Measurements from ENCODE around the gene TMEM126A. TPM values are rescaled to one million over a fixed set of nuclear protein-coding genes. Genes with fewer than 3 reads are reported as not detected.

The TMEM126A gene
- total and polyA plus RNA-seq, 2 experiments from 2014 or later = 24.7 to 71.1 TPM

GRCh38 chr11:85673393-85673792, 25.6 kb downstream of the TMEM126A start:
- H3K79me2 ChIP-seq (replicated peaks; ENCODE audit: insufficient read depth) = no peaks in the 10 kb centered on the region
- H4K20me1 ChIP-seq (replicated peaks; ENCODE audit: insufficient read depth) = no peaks in the 10 kb centered on the region
- TF ChIP-seq JUNB (IDR thresholded peaks at IDR 0.05; ENCODE audit: unreplicated experiment) (no peak), EZH2 (IDR thresholded peaks at IDR 0.05; ENCODE audit: low read depth, unreplicated experiment) (no peak), ZNF462 (CRISPR knock-in tag; IDR thresholded peaks at IDR 0.05) (no peak)
- Mint-ChIP-seq H3K36me3 (ENCODE audit: low read depth) (peaks cover 6% of the 10 kb centered on the region; the same call in 1 of the 3 replicates), H3K27ac (no peak overlapping the region), H3K27me3 (ENCODE audit: insufficient read depth, low read depth, poor library complexity) (peaks cover 3% of the 10 kb centered on the region), H3K4me1 (peaks cover 8% of the 10 kb centered on the region; the same call in 1 of the 3 replicates), H3K4me3 (no peak overlapping the region), H3K9me3 (peaks cover 20% of the 10 kb centered on the region; the same call in 2 of the 3 replicates)
- no peak overlapping the region for H3K4me2 ChIP-seq
- H3K27me3 ChIP-seq (ENCODE audit: insufficient read depth) = peaks cover 33% of the 10 kb centered on the region; the same call in 1 of the 2 replicates
- ATAC-seq = no peak
- H3K4me1 ChIP-seq (ENCODE audit: insufficient read depth) = peaks cover 5% of the 10 kb centered on the region; the same call in 1 of the 2 replicates
- no peak overlapping the region for H3K4me3 ChIP-seq
- no peaks in the 10 kb centered on the region for H3F3A ChIP-seq (replicated peaks; ENCODE audit: low read depth)
- no peak overlapping the region for H3K27ac ChIP-seq (ENCODE audit: low read depth)
- no peak overlapping the region for H2AFZ ChIP-seq
- no peak for DNase-seq (ENCODE audit: low spot score)
- H3K36me3 ChIP-seq (ENCODE audit: insufficient read depth) = no peaks in the 10 kb centered on the region
- H3K9me2 ChIP-seq (ENCODE audit: insufficient read depth) = no peaks in the 10 kb centered on the region

- Histone ChIP-seq H3K4me3 (no peak overlapping the region), H2AFZ (no peak overlapping the region), H3K27ac (ENCODE audit: low read depth) (no peak overlapping the region), H3K9me2 (ENCODE audit: insufficient read depth) (no peaks in the 10 kb centered on the region), H3K4me2 (no peak overlapping the region), H3K79me2 (replicated peaks; ENCODE audit: insufficient read depth) (no peaks in the 10 kb centered on the region), H4K20me1 (replicated peaks; ENCODE audit: insufficient read depth) (no peaks in the 10 kb centered on the region), H3K27me3 (ENCODE audit: insufficient read depth) (0 out of 2 replicates have a peak, but pooled peaks cover 6% of the 10 kb centered on the region), H3K4me1 (ENCODE audit: insufficient read depth) (peaks cover 12% of the 10 kb centered on the region), H3F3A (replicated peaks; ENCODE audit: low read depth) (no peaks in the 10 kb centered on the region), H3K36me3 (ENCODE audit: insufficient read depth) (no peaks in the 10 kb centered on the region)
- DNase-seq (ENCODE audit: low spot score) = no peak
- no peaks in the 10 kb centered on the region for H3K9me3 Mint-ChIP-seq
- peaks cover 2% of the 10 kb centered on the region for H3K27me3 Mint-ChIP-seq (ENCODE audit: insufficient read depth, low read depth, poor library complexity)
- no peak overlapping the region for H3K27ac Mint-ChIP-seq
- no peaks in the 10 kb centered on the region for H3K36me3 Mint-ChIP-seq (ENCODE audit: low read depth)
- H3K4me1 Mint-ChIP-seq = peaks cover 20% of the 10 kb centered on the region; the same call in 2 of the 3 replicates
- H3K4me3 Mint-ChIP-seq = no peak overlapping the region
- ATAC-seq = no peak
- TF ChIP-seq ZNF114 (CRISPR knock-in tag; IDR thresholded peaks at IDR 0.05) = no peak
- TF ChIP-seq EZH2phosphoT487 (IDR thresholded peaks at IDR 0.05; ENCODE audit: unreplicated experiment) = no peak
- TF ChIP-seq ZNF331 (CRISPR knock-in tag; IDR thresholded peaks at IDR 0.05; ENCODE audit: low read depth) = no peak
- no peak for TF ChIP-seq ETS1 (IDR thresholded peaks at IDR 0.05)
- no peak for TF ChIP-seq STAT1 (IDR thresholded peaks at IDR 0.05; ENCODE audit: unreplicated experiment)
These were observed 31.8 kb downstream of the TMEM126A start for GRCh38 chr11:85679576-85679975.

Measured in GM23338 (cell line).